ENCODE measurements around the gene UBE2E2. TPM values are rescaled to one million over a fixed set of nuclear protein-coding genes. Genes with fewer than 3 reads are reported as not detected.
"Not testable (repeated sequence)": the region's sequence is repeated elsewhere in the genome, so short reads cannot be mapped to it uniquely, and the experiment has no call there.

Gene UBE2E2
- total RNA-seq, 2 experiments from 2014 or later = 5.7 to 7.2 TPM

- ATAC-seq (ENCODE audit: low read depth) (no peak), DNase-seq (no peak)
- Mint-ChIP-seq H3K4me3 (no peak overlapping the region), H3K36me3 (peaks cover 2% of the 10 kb centered on the region), H3K4me1 (no peaks in the 10 kb centered on the region), H3K27ac (no peak overlapping the region), H3K9me3 (peaks cover 3% of the 10 kb centered on the region), H3K27me3 (no peaks in the 10 kb centered on the region)
- POLR2A ChIA-PET = no interaction called here
Measured at GRCh38 chr3:23600167-23600871, 397.2 kb downstream of the UBE2E2 start.

DNA sequence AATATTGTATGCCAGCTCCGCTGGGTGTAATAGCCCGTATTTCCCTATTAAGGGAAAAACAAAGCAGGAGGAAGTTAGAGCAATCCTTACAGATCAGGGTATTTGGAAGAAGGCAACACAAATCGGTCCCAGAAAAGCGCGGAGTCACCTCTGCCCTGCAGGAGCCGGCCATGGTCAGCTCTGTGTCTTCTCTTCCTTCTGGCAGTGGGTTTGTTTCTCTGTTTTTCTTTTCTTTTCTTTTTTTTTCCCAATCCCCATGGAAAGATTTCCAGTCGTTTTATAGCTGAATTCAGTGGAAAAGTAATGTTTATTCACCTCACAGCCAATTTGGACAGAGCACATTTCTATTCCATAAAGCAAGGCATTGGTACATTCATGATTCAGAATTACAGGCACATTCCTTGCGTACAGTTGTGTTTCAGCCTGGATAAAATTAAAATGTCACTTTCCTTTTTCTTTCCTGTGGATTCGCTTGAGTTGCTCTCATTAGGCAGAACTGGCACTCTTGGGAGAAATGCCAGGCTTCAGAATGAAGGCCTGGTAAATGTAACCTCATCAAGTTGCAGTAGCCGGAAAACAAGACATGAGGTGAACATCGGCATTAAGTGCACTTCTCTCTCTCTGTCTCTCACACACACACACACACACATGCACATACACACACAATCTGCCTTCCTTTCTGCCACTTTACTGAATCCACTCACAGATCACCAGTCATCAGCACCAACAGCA lies 398.1 kb downstream of the UBE2E2 start:
- peaks cover 3% of the 10 kb centered on the region for H3K9me3 Mint-ChIP-seq
- POLR2A ChIA-PET = no interaction called here
- H3K4me1 Mint-ChIP-seq = no peaks in the 10 kb centered on the region
- H3K27me3 Mint-ChIP-seq = no peaks in the 10 kb centered on the region
- H3K27ac Mint-ChIP-seq = no peak overlapping the region
- DNase-seq = no peak
- no peaks in the 10 kb centered on the region for H3K36me3 Mint-ChIP-seq
- no peak for ATAC-seq (ENCODE audit: low read depth)
- no peak overlapping the region for H3K4me3 Mint-ChIP-seq

GRCh38 chr3:23602971-23603370 lies 399.8 kb downstream of the UBE2E2 start:
- ATAC-seq (ENCODE audit: low read depth) (no peak), DNase-seq (no peak)
- no peaks in the 10 kb centered on the region for H3K27me3 Mint-ChIP-seq
- no peaks in the 10 kb centered on the region for H3K4me1 Mint-ChIP-seq
- H3K9me3 Mint-ChIP-seq = no peaks in the 10 kb centered on the region
- H3K27ac Mint-ChIP-seq = no peak overlapping the region
- H3K4me3 Mint-ChIP-seq = no peak overlapping the region
- POLR2A ChIA-PET = no interaction called here
- H3K36me3 Mint-ChIP-seq = no peaks in the 10 kb centered on the region

DNA sequence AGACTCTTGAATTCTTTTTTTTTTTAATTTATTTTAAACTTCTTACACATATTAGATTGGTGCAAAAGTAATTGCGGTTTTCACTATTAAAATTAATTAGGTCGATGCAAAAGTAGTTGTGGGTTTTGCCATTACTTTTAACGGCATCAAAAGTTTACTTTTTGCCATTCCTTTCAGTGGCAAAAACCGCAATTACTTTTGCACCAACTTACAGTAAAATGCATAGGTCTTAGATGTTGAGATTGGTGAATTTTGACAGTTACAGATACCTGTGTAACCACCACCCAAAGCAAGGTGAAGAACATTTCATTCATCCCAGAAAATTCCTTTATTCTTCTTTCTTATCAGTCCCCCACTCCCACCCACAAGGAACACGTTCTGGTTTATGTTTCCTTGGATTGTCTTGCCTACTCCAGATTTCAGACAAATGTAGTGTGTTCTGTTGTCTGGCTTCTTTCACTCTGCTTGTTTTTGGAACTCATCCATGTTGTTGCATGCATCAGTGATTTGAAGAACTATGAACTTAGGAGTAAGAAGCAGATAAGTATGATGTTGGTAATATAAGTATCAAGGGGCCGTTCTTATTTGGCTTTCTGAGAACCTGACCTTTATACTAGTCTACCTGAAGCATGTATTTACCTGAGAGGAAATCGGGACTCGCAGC lies 404.2 kb downstream of the UBE2E2 start:
- no peak overlapping the region for H3K27ac Mint-ChIP-seq
- no peaks in the 10 kb centered on the region for H3K9me3 Mint-ChIP-seq
- no peak overlapping the region for H3K4me3 Mint-ChIP-seq
- H3K36me3 Mint-ChIP-seq = no peaks in the 10 kb centered on the region
- POLR2A ChIA-PET = interaction anchor here (0.7 kb wide), 1 partner anchor 42 kb away, joined by 3 read pairs; no protein-coding TSS in a partner anchor
- peaks cover 3% of the 10 kb centered on the region for H3K27me3 Mint-ChIP-seq
- ATAC-seq (ENCODE audit: low read depth) (no peak), DNase-seq (no peak)
- H3K4me1 Mint-ChIP-seq = peaks cover 2% of the 10 kb centered on the region

DNA sequence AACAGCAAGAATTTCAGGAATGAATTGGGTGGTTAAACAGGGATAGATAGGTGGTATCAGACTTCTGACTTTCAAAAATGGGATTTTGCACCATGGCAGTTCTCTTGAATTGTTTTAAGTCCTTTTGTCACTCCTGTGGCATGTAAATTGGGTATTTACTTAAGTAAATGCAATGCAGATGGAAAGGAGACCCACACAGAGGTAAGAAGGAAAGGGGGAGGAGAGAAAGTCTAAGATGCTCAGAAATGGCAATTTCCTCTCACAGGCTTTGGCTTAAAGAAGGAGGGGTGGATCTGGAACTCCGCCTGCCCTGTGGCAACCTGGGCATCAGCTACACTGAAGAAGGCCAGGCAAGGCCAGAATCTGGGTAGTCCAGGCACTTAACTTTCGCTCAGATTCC lies 405.5 kb downstream of the UBE2E2 start:
- Mint-ChIP-seq H3K36me3 (no peaks in the 10 kb centered on the region), H3K4me3 (no peak overlapping the region), H3K27ac (no peak overlapping the region), H3K27me3 (peaks cover 7% of the 10 kb centered on the region), H3K9me3 (no peaks in the 10 kb centered on the region), H3K4me1 (peaks cover 2% of the 10 kb centered on the region)
- ATAC-seq (ENCODE audit: low read depth) (no peak), DNase-seq (no peak)
- POLR2A ChIA-PET = no interaction called here

- H3K4me3 Mint-ChIP-seq = no peak overlapping the region
Measured at GRCh38 chr3:23611737-23612295, 408.7 kb downstream of the UBE2E2 start.

GRCh38 chr3:23612296-23612891 lies 409.3 kb downstream of the UBE2E2 start:
- no peak for DNase-seq
- Mint-ChIP-seq H3K4me3 (no peak overlapping the region), H3K9me3 (peaks cover 2% of the 10 kb centered on the region), H3K27me3 (peaks cover 9% of the 10 kb centered on the region), H3K36me3 (peaks cover 4% of the 10 kb centered on the region), H3K4me1 (peaks cover 8% of the 10 kb centered on the region), H3K27ac (no peak overlapping the region)
- POLR2A ChIA-PET = no interaction called here
- no peak for ATAC-seq (ENCODE audit: low read depth)

More at GRCh38 chr3:23611737-23612295, 408.7 kb downstream of the UBE2E2 start:
- H3K4me1 Mint-ChIP-seq = peaks cover 2% of the 10 kb centered on the region
- no peak for ATAC-seq (ENCODE audit: low read depth)
- H3K27me3 Mint-ChIP-seq = peaks cover 9% of the 10 kb centered on the region
- POLR2A ChIA-PET = no interaction called here
- no peak for DNase-seq
- no peak overlapping the region for H3K27ac Mint-ChIP-seq
- no peaks in the 10 kb centered on the region for H3K9me3 Mint-ChIP-seq
- peaks cover 2% of the 10 kb centered on the region for H3K36me3 Mint-ChIP-seq

GRCh38 chr3:23615068-23615467 lies 411.9 kb downstream of the UBE2E2 start:
- Mint-ChIP-seq H3K9me3 (peaks cover 11% of the 10 kb centered on the region), H3K4me3 (no peak overlapping the region), H3K27ac (no peak overlapping the region), H3K27me3 (peaks cover 10% of the 10 kb centered on the region), H3K4me1 (peaks cover 8% of the 10 kb centered on the region), H3K36me3 (peaks cover 7% of the 10 kb centered on the region)
- POLR2A ChIA-PET = no interaction called here
- no peak for ATAC-seq (ENCODE audit: low read depth)
- DNase-seq = no peak

DNA sequence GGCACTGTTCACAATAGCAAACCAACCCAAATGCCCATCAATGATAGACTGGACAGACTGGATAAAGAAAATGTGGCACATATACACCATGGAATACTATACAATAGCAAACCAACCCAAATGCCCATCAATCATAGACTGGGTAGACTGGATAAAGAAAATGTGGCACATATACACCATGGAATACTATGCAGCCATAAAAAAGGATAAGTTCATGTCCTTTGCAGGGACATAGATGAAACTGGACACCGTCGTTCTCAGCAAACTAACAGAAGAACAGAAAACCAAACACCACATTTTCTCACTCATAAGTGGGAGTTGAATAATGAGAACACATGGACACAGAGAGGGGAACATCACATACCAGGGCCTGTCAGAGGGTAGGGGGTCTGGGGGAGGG lies 415.3 kb downstream of the UBE2E2 start:
- H3K4me3 Mint-ChIP-seq; H3K27me3 Mint-ChIP-seq; ATAC-seq (ENCODE audit: low read depth); DNase-seq; H3K36me3 Mint-ChIP-seq; POLR2A ChIA-PET; H3K4me1 Mint-ChIP-seq; H3K27ac Mint-ChIP-seq: not testable (repeated sequence)
- H3K9me3 Mint-ChIP-seq = peaks cover 19% of the 10 kb centered on the region

DNA sequence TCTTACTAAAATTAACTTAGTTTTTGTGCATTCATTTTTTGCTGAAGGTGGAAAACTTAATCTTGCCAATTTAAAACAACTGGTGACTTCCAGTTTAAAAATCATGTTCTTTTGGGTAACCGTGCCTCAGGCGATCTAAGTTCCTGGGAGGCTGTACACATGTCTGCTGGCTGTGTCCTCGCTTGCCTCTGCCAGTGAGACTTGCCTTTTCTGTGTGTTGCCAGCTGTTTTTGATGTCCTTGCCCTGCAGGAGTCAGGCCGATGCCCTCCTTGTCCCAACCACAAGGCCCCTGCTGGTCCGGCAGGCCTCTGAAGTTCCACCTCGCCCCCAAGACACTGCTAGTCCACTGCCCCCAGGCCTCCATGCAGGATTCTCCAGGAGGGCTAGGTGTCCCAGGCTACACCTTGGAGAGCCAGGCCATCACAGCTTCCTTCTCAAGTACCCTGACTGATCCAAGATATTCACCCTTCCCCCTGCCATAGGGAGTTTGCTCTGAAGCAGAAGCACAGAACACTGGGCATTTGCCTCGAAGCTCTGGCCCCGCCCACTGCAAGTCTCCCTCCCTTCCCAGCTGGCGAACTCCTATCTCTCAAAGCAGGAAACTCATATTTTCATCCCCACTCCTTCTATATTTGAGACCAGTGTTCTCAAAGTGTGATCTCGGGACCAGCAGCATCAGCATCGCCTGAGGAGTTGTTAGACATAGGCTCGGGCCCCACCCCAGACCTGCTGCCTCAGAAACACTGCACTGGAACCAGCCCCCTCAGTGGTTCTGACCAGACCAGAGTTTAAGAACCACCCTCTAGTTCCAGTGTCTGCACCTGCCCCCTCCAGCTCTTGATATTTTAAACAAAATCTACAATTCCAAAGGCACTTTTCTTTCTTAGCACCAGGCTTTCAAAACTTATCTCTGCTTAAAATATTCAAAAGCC lies 416.8 kb downstream of the UBE2E2 start:
- Mint-ChIP-seq H3K4me3 (no peak overlapping the region), H3K9me3 (peaks cover 25% of the 10 kb centered on the region), H3K4me1 (peaks cover 6% of the 10 kb centered on the region), H3K27me3 (peaks cover 2% of the 10 kb centered on the region), H3K36me3 (peaks cover 7% of the 10 kb centered on the region), H3K27ac (no peak overlapping the region)
- ATAC-seq (ENCODE audit: low read depth) (no peak), DNase-seq (no peak)
- POLR2A ChIA-PET = no interaction called here

- Mint-ChIP-seq H3K4me3 (no peak overlapping the region), H3K4me1 (peaks cover 6% of the 10 kb centered on the region), H3K27me3 (peaks cover 2% of the 10 kb centered on the region), H3K9me3 (peaks cover 28% of the 10 kb centered on the region), H3K36me3 (peaks cover 7% of the 10 kb centered on the region), H3K27ac (no peak overlapping the region)
- DNase-seq (no peak), ATAC-seq (ENCODE audit: low read depth) (no peak)
- POLR2A ChIA-PET = no interaction called here
Measured at GRCh38 chr3:23620638-23621015, 417.5 kb downstream of the UBE2E2 start.

DNA sequence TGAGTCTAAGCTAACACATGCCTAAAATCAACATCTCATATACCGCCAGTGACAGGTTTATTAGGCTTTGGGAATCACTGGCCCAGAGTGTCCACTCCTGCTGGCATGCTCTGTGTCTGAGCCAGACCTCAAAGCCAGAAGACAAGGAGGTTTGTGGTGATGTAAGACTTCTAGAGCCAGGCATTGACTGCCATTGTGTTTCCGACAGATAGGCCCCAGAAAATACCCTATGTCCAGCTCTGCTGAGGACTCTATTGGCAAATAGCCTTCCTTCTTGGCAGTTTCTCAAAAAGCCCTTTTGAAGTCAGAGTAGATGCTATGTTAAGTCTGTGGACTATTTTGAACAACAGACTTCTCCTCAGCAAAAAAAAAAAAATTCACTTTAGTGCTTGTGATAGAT lies 420.7 kb downstream of the UBE2E2 start:
- DNase-seq = no peak
- Mint-ChIP-seq H3K9me3 (peaks cover 17% of the 10 kb centered on the region), H3K36me3 (no peaks in the 10 kb centered on the region), H3K4me1 (no peaks in the 10 kb centered on the region), H3K27ac (no peak overlapping the region), H3K27me3 (peaks cover 4% of the 10 kb centered on the region), H3K4me3 (no peak overlapping the region)
- ATAC-seq (ENCODE audit: low read depth) = no peak
- POLR2A ChIA-PET = no interaction called here

Measured in activated naive CD8-positive, alpha-beta T cell treated with anti-CD3 and anti-CD28 coated beads, Interleukin-2, amount 10 ng/mL, durations not matched to agents 7 days and 5 days (primary cell).